ENCODE data around the gene SHROOM3.
"Not testable (repeated sequence)": the region's sequence is repeated elsewhere in the genome, so short reads cannot be mapped to it uniquely, and the experiment has no call there.

Gene SHROOM3

GRCh38 chr4:76434901-76435527 is at the start of gene SHROOM3:
Gene SHROOM3 (plus strand): TSS chr4:76435229. CDS start chr4:76436053, 824 bp downstream.
- no peak for DNase-seq

GRCh38 chr4:76385974-76386373 is 49.1 kb upstream of the SHROOM3 start:
- DNase-seq: no peak

GRCh38 chr4:76386566-76387305 is 48.3 kb upstream of the SHROOM3 start:
- peak; percentile 86 to 88 for DNase-seq

- no peak for DNase-seq
Observed at GRCh38 chr4:76388160-76388908, 46.7 kb upstream of the SHROOM3 start.

- DNase-seq: no peak
Observed at GRCh38 chr4:76401654-76402053, 33.4 kb upstream of the SHROOM3 start.

DNA sequence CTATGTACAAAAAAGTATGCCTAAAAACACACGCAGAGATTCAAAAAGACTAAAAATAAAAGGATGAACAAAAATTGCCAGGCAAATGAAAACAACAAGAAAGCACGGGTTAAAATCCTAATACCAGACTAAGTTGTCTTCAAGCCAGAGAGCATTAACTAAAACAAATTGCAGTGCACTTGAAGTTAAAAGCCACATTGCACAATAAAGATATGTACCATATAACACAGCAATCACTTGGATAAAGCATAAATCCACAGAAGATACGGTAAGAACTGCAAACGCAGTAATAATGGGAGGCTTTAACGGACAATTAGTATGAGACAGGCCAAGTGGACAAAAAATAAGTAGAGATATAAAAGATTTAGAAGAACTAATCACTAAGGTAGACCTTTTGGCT is 28.9 kb upstream of the SHROOM3 start:
- DNase-seq: no peak

- no peak for DNase-seq
Observed at GRCh38 chr4:76407440-76408119, 27.4 kb upstream of the SHROOM3 start.

DNA sequence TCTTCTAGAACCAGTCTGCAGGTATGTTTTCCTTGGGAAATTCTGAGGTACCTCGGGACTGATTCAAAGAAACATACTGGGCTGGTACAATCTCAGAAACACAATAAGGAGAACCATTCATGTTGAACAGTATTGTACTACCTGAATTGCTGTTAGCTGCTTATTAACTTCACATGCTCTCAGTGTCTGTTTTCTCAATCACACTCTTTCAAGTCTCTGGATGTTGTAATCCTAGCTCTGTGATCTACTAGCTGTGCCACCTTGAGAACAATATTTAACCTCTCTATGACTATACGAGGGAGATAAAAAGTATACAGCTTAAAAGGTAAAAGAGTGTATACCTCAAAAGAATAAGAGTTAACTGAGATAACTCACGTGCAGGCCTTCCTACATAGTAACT is 24.4 kb upstream of the SHROOM3 start:
- no peak for DNase-seq

DNA sequence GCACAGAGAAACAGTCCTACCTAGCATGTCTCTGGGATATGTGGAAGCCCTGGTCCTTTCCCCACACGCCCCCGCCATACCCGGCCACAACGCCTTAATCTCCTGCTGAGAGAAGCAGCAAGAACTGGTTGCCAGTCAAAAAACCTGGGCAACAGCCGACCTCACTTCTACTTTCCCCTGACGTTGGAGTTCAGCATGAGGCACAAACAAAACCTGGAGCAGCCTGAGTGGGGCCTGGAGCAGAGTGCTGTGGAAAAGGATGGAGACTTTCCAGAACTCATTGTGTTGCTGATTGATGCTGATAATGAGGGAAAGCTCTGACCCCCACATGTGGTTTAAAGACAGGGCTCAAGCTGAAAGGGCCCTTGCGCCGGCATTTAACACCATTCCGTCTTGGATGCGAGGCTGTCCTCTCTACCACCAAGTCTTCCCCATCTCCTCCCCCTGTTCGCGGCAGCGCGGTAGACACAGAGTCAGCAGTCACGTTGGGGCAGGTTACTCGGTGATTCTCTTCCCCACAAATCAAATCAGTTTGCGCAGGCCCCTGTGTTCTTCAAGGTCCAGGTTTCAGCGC is 14.8 kb upstream of the SHROOM3 start:
- no peak for DNase-seq

- no peak for DNase-seq
Observed at GRCh38 chr4:76420762-76421581, 14.1 kb upstream of the SHROOM3 start, which contains the start of gene CCDC158. Gene CCDC158 (minus strand): TSS chr4:76421141. CDS start chr4:76403207, 17,934 bp downstream.

- not testable (repeated sequence) for DNase-seq
Observed at GRCh38 chr4:76423159-76423558, 11.9 kb upstream of the SHROOM3 start.

GRCh38 chr4:76426272-76426671 is 8.8 kb upstream of the SHROOM3 start:
- DNase-seq: no peak

DNA sequence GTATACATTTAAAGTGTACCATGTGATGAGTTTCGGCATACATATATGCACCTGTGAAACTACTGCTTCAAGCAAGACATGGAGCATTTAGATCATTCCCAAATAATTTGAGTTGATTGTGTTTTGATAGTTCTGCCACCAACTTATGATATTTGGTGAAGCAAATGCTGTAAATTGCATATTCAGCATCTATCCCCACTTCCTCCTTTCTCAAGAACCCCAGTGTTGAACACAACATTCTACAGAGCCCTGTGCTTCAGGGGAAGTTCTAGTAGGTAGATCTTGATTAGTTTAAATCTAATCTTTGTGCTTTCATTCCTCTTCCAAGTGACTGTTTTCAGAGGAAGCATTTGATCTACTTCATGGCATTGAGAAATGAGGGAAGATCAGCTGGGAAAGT is 5.4 kb upstream of the SHROOM3 start:
- peak; percentile 29 to 45 for DNase-seq

GRCh38 chr4:76430519-76431388 is 4.3 kb upstream of the SHROOM3 start:
- DNase-seq: peak; percentile 50 to 61

DNA sequence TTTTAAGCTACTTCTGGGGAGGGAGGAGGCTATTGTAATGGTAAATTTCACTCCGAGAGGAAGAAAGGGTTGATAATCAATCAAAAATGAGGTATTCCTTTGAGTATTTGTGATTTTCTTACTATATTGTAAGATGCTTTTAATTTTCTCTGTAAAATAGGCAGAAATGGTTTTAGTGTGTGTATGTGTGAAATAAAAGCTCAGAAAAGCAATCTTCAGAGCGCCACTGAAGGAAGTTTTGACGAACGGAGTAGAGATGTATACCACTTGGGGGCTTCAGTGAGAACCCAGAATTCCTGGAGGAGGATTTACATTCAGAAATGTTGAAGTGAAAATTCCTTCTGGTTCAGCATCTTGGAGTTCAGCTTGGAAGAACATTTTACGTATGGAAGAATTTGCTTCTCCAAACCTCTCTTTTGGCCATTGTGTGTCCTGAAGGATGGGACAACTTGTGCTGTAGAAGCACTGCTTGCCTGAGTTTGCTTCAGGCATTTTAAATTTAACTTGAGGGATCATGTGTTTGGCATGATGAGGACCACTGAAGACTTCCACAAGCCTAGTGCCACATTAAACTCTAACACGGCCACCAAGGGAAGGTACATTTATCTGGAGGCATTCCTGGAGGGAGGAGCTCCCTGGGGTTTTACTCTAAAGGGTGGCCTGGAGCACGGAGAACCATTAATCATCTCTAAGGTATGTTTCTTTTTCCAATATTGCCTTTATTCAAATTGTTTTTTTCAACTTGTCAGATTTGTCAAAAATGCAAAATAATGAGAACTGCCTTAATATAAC is 695 bp downstream of the SHROOM3 start:
- DNase-seq: no peak

- DNase-seq: no peak
Observed at GRCh38 chr4:76439491-76439890, 4.5 kb downstream of the SHROOM3 start.

DNA sequence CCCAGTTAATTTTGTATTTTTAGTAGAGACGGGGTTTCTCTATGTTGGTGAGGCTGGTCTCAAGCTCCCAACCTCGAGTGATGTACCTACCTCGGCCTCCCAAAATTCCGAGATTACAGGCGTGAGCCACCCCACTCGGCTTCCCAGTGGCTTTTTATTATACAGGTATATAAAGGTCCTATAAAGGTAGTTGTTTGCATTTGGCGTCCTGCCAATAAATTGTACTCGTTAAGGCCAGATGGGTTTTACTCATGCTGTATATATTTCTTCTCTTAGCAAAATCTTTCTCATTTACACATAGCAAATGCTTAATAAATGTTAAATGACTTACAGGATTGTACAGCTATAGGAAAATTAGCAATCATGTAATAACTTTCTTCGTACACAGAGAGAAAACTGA is 6.9 kb downstream of the SHROOM3 start:
- no peak for DNase-seq

GRCh38 chr4:76442807-76443206 is 7.8 kb downstream of the SHROOM3 start:
- no peak for DNase-seq

- DNase-seq: no peak
Observed at GRCh38 chr4:76443376-76443775, 8.3 kb downstream of the SHROOM3 start.

DNA sequence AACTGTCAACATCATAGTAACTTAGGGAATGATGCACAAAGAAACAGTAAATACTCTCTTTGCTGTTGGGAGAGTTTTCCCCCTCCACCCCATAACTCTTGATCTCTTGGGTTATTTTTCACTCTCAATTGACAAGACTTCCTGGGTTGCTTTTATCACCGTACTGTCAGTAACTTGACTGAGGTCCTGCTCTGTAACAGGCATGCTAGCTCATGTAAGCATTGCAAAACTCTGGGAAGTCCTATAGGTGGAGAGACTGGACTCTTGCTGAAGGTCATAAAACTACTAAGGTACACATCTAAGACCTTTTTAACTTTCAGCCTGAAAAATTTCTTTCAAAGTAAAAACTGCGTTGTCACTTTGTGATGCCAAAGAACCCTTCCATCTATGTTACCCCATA is 10.9 kb downstream of the SHROOM3 start:
- DNase-seq: no peak

Data from AML-193 (cell line).